ENCODE measurements around the gene JAK3.

JAK3 gene

GRCh38 chr19:17840019-17840418 is 7.8 kb downstream of the JAK3 start:
- no peak for DNase-seq (ENCODE audit: low read depth)

- no peak for DNase-seq (ENCODE audit: low read depth)
These were observed 9.8 kb downstream of the JAK3 start for GRCh38 chr19:17837972-17838371.

GRCh38 chr19:17836530-17836929 is 11.3 kb downstream of the JAK3 start:
- DNase-seq (ENCODE audit: low read depth) = no peak

- DNase-seq (ENCODE audit: low read depth) = no peak
These were observed 12.4 kb downstream of the JAK3 start for GRCh38 chr19:17835182-17836006.

- no peak for DNase-seq (ENCODE audit: low read depth)
These were observed 13.2 kb downstream of the JAK3 start for GRCh38 chr19:17834350-17835181.

GRCh38 chr19:17832443-17833208 is 15.2 kb downstream of the JAK3 start:
- no peak for DNase-seq (ENCODE audit: low read depth)

- DNase-seq (ENCODE audit: low read depth) = no peak
These were observed 16.3 kb downstream of the JAK3 start for GRCh38 chr19:17831419-17831888.

- DNase-seq (ENCODE audit: low read depth) = no peak
These were observed 17.0 kb downstream of the JAK3 start for GRCh38 chr19:17830567-17831418.

GRCh38 chr19:17829855-17830566 is 17.8 kb downstream of the JAK3 start:
- no peak for DNase-seq (ENCODE audit: low read depth)

GRCh38 chr19:17826508-17827056 is 21.2 kb downstream of the JAK3 start:
- no peak for DNase-seq (ENCODE audit: low read depth)

- no peak for DNase-seq (ENCODE audit: low read depth)
These were observed 23.4 kb downstream of the JAK3 start for GRCh38 chr19:17824339-17824738.

- no peak for DNase-seq (ENCODE audit: low read depth)
These were observed 26.6 kb downstream of the JAK3 start, which contains the start of gene INSL3 for GRCh38 chr19:17821190-17821589. TSS of gene INSL3 (minus strand) at chr19:17821519. CDS start at chr19:17821506, 13 bp downstream.

- no peak for DNase-seq (ENCODE audit: low read depth)
These were observed 30.0 kb downstream of the JAK3 start for GRCh38 chr19:17817668-17818363.

- no peak for DNase-seq (ENCODE audit: low read depth)
These were observed 35.7 kb downstream of the JAK3 start for GRCh38 chr19:17812099-17812498.

- no peak for DNase-seq (ENCODE audit: low read depth)
These were observed 36.1 kb downstream of the JAK3 start for GRCh38 chr19:17811681-17812080.

- no peak for DNase-seq (ENCODE audit: low read depth)
These were observed 36.7 kb downstream of the JAK3 start for GRCh38 chr19:17811103-17811502.

- DNase-seq (ENCODE audit: low read depth) = no peak
These were observed 40.0 kb downstream of the JAK3 start for GRCh38 chr19:17807731-17808316.

GRCh38 chr19:17806945-17807344 is 40.8 kb downstream of the JAK3 start:
- DNase-seq (ENCODE audit: low read depth) = no peak

- no peak for DNase-seq (ENCODE audit: low read depth)
These were observed 42.4 kb downstream of the JAK3 start for GRCh38 chr19:17805427-17805826.

Measured in HS-5 (cell line).